Astrocyte (in vitro differentiated cells and primary cell): ENCODE results near the gene CTNND1. TPM values are rescaled to one million over a fixed set of nuclear protein-coding genes. Genes with fewer than 3 reads are reported as not detected.
"Not testable (repeated sequence)": the region's sequence is repeated elsewhere in the genome, so short reads cannot be mapped to it uniquely, and the experiment has no call there.

Source experiments
- DNase-seq: peaks from one replicate; pipeline ENCODE4 v3.0.0-alpha.2; 2010; ENCODE audit warnings: low read depth
- FAIRE-seq: peaks from 2 replicates; lab custom pipeline; 2011; peaks lifted over from hg19 to GRCh38; lab: Jason Lieb, UNC
- H2AFZ ChIP-seq: 2 replicates; pipeline ENCODE4 v1.6.0; 2012; ENCODE audit warnings: low read depth, low read length, inconsistent platforms
- H3K27ac ChIP-seq: 2 replicates; pipeline ENCODE4 v1.5.1; 2011; ENCODE audit warnings: low read depth, low read length, inconsistent platforms
- H3K27me3 ChIP-seq: 2 replicates; pipeline ENCODE4 v1.6.0; 2011; ENCODE audit warnings: low read length, inconsistent platforms; ENCODE audit not compliant: insufficient read depth
- H3K36me3 ChIP-seq: 2 replicates; pipeline ENCODE4 v1.5.1; 2011; ENCODE audit warnings: low read length, inconsistent platforms; ENCODE audit not compliant: insufficient read depth
- H3K4me1 ChIP-seq: 2 replicates; pipeline ENCODE4 v1.5.1; 2011; ENCODE audit warnings: low read length, inconsistent platforms; ENCODE audit not compliant: insufficient read depth
- H3K4me2 ChIP-seq: 2 replicates; pipeline ENCODE4 v1.6.0; 2012; ENCODE audit warnings: low read length, inconsistent platforms
- H3K4me3 ChIP-seq: 2 replicates; pipeline ENCODE4 v1.5.1; 2011; ENCODE audit warnings: low read depth, mild to moderate bottlenecking, low read length, inconsistent platforms; ENCODE audit not compliant: insufficient read depth
- H3K79me2 ChIP-seq: 2 replicates; pipeline ENCODE4 v1.6.0; 2012; ENCODE audit warnings: mild to moderate bottlenecking, low read length, inconsistent platforms; ENCODE audit not compliant: insufficient read depth
- H3K9ac ChIP-seq: 2 replicates; pipeline ENCODE4 v1.6.0; 2012; ENCODE audit warnings: mild to moderate bottlenecking, low read length, inconsistent platforms
- H3K9me3 ChIP-seq: 2 replicates; pipeline ENCODE4 v1.5.1; 2012; ENCODE audit warnings: low read depth, mild to moderate bottlenecking, low read length, inconsistent platforms; ENCODE audit not compliant: insufficient read depth
- H4K20me1 ChIP-seq: 2 replicates; pipeline ENCODE4 v1.6.0; 2012; ENCODE audit warnings: low read length, inconsistent platforms; ENCODE audit not compliant: insufficient read depth
- H3K27ac Mint-ChIP-seq: one replicate; pipeline ENCODE4 v1.8.0; 2021; ENCODE audit warnings: mild to moderate bottlenecking, mixed read lengths; ENCODE audit not compliant: unreplicated experiment
- H3K27me3 Mint-ChIP-seq: one replicate; pipeline ENCODE4 v1.8.0; 2021; ENCODE audit warnings: low read depth, mixed read lengths; ENCODE audit not compliant: unreplicated experiment
- H3K36me3 Mint-ChIP-seq: one replicate; pipeline ENCODE4 v1.8.0; 2021; ENCODE audit warnings: low read depth, mixed read lengths; ENCODE audit not compliant: unreplicated experiment
- H3K4me1 Mint-ChIP-seq: one replicate; pipeline ENCODE4 v1.8.0; 2021; ENCODE audit warnings: low read depth, mixed read lengths; ENCODE audit not compliant: unreplicated experiment
- H3K4me3 Mint-ChIP-seq: one replicate; pipeline ENCODE4 v1.8.0; 2021; ENCODE audit warnings: mild to moderate bottlenecking, moderate library complexity, mixed read lengths; ENCODE audit not compliant: unreplicated experiment
- H3K9me3 Mint-ChIP-seq: one replicate; pipeline ENCODE4 v1.8.0; 2021; ENCODE audit warnings: mild to moderate bottlenecking, mixed read lengths; ENCODE audit not compliant: unreplicated experiment
- EZH2 ChIP-seq: IDR thresholded peaks from 2 replicates; pipeline ENCODE4 v1.6.1; 2012; ENCODE audit warnings: mild to moderate bottlenecking, low read length, inconsistent platforms; ENCODE audit not compliant: insufficient read depth
- total RNA-seq: library from RNA; stranded (reverse); gene quantifications from 2 replicates; pipeline ENCODE4 v1.2.1, GENCODE V29; 2021
- TF ChIP-seq, protein P1 (sequence below): IDR thresholded peaks from 2 replicates; pipeline ENCODE4 v1.5.1; 2011; ENCODE audit warnings: low read depth, mild to moderate bottlenecking, inconsistent platforms, low read length, moderate library complexity; ENCODE audit not compliant: insufficient read depth

Gene CTNND1
- total RNA-seq, 1 donor from 2014 or later = 235 TPM

DNA sequence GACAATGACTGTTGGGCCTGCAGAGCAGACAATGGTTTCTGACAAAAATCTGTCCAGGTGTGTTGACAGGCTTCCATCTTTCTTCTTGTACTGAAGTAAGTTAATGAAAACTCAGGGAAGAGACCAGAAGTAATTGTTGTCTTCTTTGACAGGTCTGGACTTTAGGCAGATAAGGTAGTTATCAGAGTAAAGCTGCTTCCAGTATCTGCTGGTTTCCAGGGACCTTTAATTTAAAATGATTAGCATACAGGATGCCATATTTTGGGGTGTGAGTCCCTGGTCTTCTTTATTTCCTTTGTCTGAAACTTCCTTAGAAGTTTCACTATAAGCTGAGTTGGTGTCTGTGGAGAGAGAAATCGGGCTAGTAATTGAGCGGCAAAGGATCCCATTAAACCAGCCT is 47.8 kb upstream of the CTNND1 start:
- H3K9ac ChIP-seq = peak overlapping the region; percentile 93

DNA sequence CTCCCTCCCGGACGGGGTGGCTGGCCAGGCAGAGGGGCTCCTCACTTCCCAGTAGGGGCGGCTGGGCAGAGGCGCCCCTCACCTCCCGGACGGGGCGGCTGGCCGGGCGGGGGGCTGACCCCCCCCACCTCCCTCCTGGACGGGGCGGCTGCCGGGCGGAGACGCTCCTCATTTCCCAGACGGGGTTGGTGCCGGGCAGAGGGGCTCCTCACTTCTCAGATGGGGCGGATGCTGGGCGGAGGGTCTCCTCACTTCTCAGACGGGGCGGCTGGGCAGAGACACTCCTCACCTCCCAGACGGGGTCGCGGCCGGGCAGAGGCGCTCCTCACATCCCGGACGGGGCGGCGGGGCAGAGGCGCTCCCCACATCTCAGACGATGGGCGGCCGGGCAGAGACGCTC is 44.9 kb upstream of the CTNND1 start:
- H3K9me3 ChIP-seq, H3K9me3 Mint-ChIP-seq, H3K4me3 ChIP-seq, H3K36me3 Mint-ChIP-seq, H3K27ac ChIP-seq, H3K4me2 ChIP-seq, FAIRE-seq, H3K36me3 ChIP-seq, H3K9ac ChIP-seq, H3K27me3 Mint-ChIP-seq, H3K4me3 Mint-ChIP-seq, H3K4me1 ChIP-seq, H2AFZ ChIP-seq, H3K27me3 ChIP-seq, DNase-seq, H3K27ac Mint-ChIP-seq: not testable (repeated sequence)
- peaks cover 32% of the 10 kb centered on the region for H4K20me1 ChIP-seq
- H3K79me2 ChIP-seq = peaks cover 65% of the 10 kb centered on the region
- peaks cover 12% of the 10 kb centered on the region for H3K4me1 Mint-ChIP-seq

More for the DNA sequence above, 47.8 kb upstream of the CTNND1 start:
- H3K79me2 ChIP-seq = peaks cover 62% of the 10 kb centered on the region
- TF ChIP-seq, protein P1, sequence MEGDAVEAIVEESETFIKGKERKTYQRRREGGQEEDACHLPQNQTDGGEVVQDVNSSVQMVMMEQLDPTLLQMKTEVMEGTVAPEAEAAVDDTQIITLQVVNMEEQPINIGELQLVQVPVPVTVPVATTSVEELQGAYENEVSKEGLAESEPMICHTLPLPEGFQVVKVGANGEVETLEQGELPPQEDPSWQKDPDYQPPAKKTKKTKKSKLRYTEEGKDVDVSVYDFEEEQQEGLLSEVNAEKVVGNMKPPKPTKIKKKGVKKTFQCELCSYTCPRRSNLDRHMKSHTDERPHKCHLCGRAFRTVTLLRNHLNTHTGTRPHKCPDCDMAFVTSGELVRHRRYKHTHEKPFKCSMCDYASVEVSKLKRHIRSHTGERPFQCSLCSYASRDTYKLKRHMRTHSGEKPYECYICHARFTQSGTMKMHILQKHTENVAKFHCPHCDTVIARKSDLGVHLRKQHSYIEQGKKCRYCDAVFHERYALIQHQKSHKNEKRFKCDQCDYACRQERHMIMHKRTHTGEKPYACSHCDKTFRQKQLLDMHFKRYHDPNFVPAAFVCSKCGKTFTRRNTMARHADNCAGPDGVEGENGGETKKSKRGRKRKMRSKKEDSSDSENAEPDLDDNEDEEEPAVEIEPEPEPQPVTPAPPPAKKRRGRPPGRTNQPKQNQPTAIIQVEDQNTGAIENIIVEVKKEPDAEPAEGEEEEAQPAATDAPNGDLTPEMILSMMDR = no peak
- no peak for TF ChIP-seq EZH2
- FAIRE-seq (no peak), DNase-seq (no peak)
- Mint-ChIP-seq H3K9me3 (peaks cover 3% of the 10 kb centered on the region), H3K36me3 (peaks cover 3% of the 10 kb centered on the region), H3K4me1 (peaks cover 20% of the 10 kb centered on the region), H3K4me3 (peak overlapping the region; percentile 100), H3K27me3 (no peaks in the 10 kb centered on the region), H3K27ac (no peak overlapping the region)
- H3K4me3 ChIP-seq = peak overlapping the region; percentile 96
- H3K4me2 ChIP-seq = peak overlapping the region; percentile 85
- H3K4me1 ChIP-seq = peaks cover 12% of the 10 kb centered on the region
- no peaks in the 10 kb centered on the region for H3K27me3 ChIP-seq
- H2AFZ ChIP-seq = no peak overlapping the region
- no peak overlapping the region for H3K27ac ChIP-seq
- H3K36me3 ChIP-seq = no peaks in the 10 kb centered on the region
- no peaks in the 10 kb centered on the region for H3K9me3 ChIP-seq
- peaks cover 30% of the 10 kb centered on the region for H4K20me1 ChIP-seq

DNA sequence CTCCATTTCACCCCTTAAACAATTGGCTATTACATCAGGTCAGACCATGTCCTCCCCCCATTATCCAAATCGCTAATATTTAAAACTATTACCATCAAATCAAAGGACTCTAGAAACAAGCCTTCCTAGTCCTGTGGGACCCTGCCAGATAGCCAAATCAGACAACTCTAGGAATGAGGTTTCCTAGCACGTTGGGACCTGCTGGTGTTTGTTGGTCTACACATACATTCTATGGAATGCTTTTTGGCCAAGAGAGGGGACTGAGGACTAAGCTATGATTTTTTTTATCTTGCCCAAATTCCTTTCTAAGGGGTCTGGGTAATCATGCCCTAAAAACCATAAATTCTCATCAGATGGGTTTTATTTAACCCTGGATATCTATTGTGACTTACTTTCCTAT is 34.4 kb upstream of the CTNND1 start:
- Histone ChIP-seq H3K27ac (no peak overlapping the region), H3K27me3 (no peaks in the 10 kb centered on the region), H3K9ac (no peak overlapping the region), H3K9me3 (no peaks in the 10 kb centered on the region), H3K79me2 (peaks cover 89% of the 10 kb centered on the region), H3K4me1 (no peaks in the 10 kb centered on the region), H4K20me1 (peaks cover 35% of the 10 kb centered on the region), H3K4me3 (no peak overlapping the region), H2AFZ (no peak overlapping the region), H3K36me3 (no peaks in the 10 kb centered on the region), H3K4me2 (no peak overlapping the region)
- FAIRE-seq = no peak
- H3K9me3 Mint-ChIP-seq = no peaks in the 10 kb centered on the region
- no peak overlapping the region for H3K27ac Mint-ChIP-seq
- TF ChIP-seq EZH2 = no peak
- TF ChIP-seq, protein P1 = no peak
- H3K36me3 Mint-ChIP-seq = no peaks in the 10 kb centered on the region
- H3K27me3 Mint-ChIP-seq = no peaks in the 10 kb centered on the region
- H3K4me1 Mint-ChIP-seq = no peaks in the 10 kb centered on the region
- DNase-seq = no peak
- no peak overlapping the region for H3K4me3 Mint-ChIP-seq
